Posterior vena cava (tissue), 2 donors: ENCODE results near the gene SKP1. TPM values are rescaled to one million over a fixed set of nuclear protein-coding genes. Genes with fewer than 3 reads are reported as not detected.

Experiments
- DNase-seq: peaks from one replicate; pipeline ENCODE4 v3.0.0-alpha.2; 2020; ENCODE audit warnings: low spot score
- intact Hi-C, 2 donors: fragments of 100-400 bp; cut with DNase I; formaldehyde crosslinking; loops; one replicate each; pipeline versions ENCODE4 v1.14.1 to v1.14.2; 2022 to 2023
- total RNA-seq, 2 donors: library from RNA; stranded (reverse); fragmentation: NEBNext Ultra II Directional; extraction: Animal tissue kit (Norgen Biotek cat#: 25700); gene quantifications; one replicate each; pipeline ENCODE4 v1.2.1, GENCODE V29; 2021
- donor health status: DM: yes; HTN: yes; CAD: no.
- donor health status: DM: yes; HTN: yes; CAD: no.

The SKP1 gene
- total RNA-seq, 2 donors from 2014 or later: 321 to 334 TPM

DNA sequence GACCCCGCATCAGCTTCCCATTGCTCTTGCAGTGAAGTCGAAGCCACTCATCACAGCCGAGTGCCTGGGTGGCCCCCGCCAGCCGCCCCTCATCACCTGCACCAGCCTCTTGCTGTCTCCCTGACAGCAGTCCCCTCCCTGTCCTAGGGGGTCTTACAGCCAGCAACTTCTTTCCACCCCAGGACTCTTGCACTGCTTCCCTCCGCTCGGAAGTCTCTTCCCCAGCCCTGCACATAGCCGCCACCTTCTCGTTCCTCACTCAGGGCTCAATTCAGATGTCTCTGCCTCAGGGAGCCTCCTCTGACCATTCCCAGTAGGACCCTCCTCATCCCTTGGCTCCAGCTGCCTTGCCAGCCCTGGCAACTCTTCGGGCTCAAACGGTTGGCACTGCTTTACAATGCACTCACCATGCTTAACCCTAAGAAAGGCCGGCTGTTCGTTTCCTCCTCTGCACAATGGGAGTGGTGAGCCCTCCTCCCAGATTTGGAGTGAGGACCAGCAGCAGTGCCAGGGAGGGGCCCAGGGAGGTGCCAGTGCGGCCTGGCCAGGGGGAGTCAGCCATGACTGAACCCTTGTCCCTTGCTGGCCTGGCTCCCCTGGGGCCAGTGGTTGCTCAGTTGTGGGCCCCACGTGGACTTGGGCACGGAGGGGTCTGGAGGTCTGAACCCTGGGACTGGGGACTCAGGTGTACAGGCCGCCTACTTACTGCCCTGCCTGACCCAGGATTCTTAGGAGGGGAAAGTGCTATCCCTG lies 56.2 kb downstream of the SKP1 start:
- intact Hi-C loops: no loop called here
- DNase-seq: no peak

DNA sequence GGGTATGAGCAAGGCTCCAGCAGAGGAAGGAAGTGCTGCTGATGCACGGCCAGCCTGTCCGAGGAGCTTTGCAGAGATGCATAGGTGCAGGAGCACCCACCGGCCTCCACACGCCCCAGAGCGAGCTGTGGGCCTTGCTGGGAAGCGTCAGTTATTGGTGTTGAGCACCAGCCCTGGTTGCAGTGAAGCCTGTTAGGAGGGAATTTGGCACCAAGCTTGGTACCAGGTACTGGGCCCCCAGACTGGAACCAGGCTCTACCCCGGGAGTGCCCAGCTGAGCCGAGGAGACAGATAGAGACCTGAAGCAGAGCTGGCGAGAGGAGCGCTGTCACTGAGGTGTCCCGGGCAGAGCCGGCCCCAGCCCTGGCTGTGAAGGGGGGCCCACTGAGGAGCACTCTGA lies 57.0 kb downstream of the SKP1 start:
- intact Hi-C loops: no loop called here
- no peak for DNase-seq

DNA sequence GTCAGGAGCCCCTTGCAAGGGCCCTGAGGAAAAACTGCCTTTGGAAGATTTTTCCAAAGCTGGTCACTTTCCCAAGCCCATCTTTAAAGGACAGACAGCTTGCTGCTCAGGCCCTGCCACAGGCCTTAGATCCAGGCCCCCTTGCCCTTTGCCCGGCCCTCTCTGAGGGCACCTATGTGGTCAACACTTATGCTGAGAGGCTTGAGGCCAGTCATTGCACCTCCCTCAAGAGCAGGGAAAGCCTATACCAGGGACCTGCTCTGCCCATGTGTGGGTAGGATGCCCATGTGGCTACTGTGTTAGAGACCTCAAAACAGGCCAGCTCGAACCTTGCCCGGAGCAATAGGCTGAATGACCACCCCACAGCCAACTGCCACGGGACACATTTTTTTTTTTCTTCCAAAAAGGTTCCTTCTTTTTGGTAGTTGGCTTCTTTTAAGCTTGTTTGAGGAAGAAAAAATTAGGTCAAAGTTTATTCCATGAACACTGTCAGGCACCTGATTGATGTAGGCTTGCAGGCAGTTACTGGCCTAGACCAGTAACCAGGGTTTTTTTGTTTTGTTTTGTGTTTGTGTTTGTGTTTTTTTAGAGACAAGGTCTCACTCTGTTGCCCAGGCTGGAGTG lies 58.4 kb downstream of the SKP1 start:
- DNase-seq: no peak
- intact Hi-C loops: no loop called here

DNA sequence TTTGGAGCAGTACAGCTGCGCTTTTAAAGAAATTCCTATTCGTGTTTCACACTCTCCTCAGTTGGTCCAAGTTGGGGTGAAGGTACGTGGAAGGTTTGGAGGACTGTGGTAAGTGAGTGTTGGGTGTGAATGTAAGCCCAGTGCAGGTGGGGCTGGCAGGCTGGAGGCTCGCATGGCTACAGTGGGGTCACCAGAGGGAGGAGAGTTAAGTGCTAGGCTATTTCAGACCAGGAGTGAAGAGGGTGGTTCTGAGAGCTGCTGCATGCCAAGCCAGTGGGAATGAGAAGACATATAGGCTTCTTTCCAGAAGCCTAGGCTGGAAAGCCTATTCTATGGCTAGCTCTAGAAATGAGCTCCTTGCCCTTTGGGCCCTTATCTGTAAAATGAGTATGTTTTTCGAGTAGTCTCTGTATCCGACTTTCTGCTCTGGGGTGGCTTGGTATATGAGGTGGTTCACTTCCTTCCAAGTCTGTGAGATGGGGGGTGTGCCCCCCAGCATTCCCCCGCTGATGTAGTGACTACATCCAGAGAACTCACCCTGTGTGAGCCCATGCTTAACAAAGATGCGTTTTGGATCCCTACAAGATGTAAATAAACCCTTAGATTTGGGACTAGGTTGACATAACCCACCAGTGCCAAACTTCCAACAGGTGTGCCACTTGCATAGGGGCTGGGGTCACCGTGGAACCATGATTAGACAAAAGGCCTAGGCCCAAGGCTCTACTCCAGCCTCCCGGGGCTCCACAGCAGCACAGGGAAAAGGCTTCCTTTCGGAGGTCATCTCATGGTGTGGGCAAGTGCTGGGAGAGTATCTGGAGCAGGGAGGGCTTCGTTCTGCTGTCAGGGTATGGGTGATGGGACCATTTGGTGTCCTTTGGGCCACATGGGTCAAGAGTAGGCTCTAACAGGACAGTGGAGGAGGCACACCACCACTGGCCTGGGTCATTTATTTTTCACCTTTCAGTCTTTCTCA lies 59.7 kb downstream of the SKP1 start:
- no peak for DNase-seq
- intact Hi-C loops: no loop called here

- intact Hi-C loops: no loop called here
- DNase-seq: no peak
These were observed 60.5 kb downstream of the SKP1 start for GRCh38 chr5:134116286-134116685.

- intact Hi-C loops: no loop called here
These were observed 61.0 kb downstream of the SKP1 start for GRCh38 chr5:134115806-134116175.

DNA sequence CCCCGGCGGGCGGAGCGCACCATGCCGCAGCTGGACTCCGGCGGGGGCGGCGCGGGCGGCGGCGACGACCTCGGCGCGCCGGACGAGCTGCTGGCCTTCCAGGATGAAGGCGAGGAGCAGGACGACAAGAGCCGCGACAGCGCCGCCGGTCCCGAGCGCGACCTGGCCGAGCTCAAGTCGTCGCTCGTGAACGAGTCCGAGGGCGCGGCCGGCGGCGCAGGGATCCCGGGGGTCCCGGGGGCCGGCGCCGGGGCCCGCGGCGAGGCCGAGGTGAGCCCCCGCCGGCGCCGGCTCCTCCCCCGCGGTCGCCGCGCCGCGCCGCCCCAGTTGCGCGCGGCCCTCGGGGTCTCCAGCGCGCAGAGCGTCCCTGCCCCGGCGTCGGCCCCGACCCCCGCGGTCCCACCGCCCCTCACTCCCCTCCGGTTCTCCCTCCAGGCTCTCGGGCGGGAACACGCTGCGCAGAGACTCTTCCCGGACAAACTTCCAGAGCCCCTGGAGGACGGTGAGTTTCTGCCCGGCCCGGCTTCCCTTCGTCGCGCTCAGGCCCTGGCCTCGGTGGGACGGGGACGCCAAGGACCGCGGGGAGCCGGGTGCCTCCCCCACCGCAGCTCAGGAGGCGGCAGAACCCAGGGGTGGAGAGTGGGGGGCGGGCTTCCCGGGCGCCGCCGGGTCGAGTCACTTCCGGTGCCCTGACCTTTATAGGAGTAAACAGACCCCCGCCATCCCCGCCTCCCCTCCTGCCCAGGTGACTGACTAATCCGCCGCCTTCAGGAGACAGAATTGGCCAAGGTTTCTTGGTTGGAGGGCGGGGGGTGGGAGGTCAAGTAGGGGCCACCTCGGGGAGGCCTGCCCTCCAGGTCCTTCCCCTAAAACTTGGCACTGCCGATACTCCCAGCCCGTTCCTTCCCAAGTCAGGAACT lies 61.6 kb downstream of the SKP1 start:
- DNase-seq: no peak
- intact Hi-C loops: no loop called here

More at GRCh38 chr5:134115806-134116175, 61.0 kb downstream of the SKP1 start:
- no peak for DNase-seq

DNA sequence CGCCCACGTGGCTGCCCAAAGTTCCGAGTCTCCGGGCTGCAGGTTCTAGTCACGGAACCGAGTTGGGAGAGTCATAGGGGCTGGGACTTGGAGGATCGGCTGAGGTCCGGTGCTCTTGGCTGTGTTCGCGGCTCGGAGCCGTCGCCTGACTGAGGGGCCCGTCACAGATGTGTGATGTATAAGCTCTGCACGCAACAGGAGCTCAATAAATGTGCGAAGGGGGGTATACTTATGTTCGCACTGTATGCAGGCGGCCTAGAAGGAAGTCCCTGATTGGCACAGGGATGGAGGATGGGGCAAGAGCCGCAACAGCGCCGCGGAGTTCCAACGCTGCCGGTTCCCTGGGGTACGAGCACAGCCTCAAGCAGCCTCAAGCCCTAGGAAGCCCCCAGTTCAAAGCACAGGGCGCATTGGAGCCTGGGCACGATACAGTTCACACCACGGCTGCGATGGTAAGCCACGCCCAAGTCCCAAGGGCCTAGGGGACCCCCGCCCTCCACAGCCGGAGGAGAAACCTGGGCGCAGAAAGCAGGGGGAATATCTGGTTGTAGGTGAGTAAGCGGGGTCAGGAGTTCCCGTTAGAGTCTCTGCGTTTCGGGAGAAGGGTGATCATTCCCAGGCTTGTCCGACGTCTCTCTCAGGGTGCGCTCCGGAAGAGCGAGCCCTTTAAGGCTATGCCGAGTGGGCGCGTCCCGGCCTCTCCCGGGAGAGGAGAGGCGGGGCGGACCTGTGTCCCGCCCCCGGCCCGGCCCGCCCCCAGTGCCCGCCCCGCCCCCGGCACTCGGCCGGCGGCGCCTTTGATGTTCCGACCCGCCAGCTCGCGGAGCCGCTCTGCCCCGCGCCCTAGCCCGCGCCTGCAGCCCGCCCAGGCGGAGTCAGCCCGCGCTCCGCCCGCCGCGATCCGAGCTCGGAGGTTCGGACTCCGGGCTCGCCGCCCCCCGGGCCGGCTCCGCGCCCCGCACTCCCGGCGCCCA lies 62.6 kb downstream of the SKP1 start, which contains the start of gene TCF7:
Gene TCF7, plus strand, starts transcription at position 780 of the 974 bp plus-strand sequence. CDS start 226 bp downstream, outside the sequence.
- intact Hi-C loops: no loop called here

GRCh38 chr5:134113363-134113889 lies 63.3 kb downstream of the SKP1 start:
- intact Hi-C loops: no loop called here
- no peak for DNase-seq

More for the DNA sequence above, 62.6 kb downstream of the SKP1 start, which contains the start of gene TCF7:
- no peak for DNase-seq

DNA sequence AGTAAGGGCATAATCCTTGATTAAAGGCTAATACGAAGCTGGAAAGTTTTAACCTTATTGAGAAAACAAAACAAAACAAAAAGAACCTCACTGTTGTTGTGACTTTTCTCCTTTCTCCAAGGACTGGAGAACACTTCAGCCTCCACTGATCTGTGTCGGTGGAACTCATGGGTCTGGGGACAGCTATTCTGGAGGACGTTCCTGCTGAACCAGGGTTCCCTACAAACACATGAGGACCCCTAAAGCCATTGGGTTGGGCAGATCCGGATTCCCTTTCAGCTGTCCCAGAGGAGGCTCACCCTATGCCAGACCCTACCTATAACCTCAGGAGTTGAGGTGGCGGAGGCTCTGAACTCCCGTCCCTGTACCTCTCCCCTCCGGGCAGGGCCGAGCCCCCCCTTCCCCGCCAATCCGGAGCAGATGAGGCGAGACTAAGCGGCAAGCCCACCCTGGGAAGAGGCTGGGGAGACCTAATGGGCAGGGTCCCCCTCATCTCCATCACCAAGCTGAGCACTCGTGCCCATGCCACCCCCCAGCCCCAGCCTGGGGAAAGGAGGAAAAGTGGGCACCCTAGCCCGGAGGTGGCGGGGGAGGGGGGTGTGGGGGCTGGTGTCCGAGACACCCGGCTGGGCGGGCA lies 63.9 kb downstream of the SKP1 start:
- no peak for DNase-seq
- intact Hi-C loops: no loop called here

DNA sequence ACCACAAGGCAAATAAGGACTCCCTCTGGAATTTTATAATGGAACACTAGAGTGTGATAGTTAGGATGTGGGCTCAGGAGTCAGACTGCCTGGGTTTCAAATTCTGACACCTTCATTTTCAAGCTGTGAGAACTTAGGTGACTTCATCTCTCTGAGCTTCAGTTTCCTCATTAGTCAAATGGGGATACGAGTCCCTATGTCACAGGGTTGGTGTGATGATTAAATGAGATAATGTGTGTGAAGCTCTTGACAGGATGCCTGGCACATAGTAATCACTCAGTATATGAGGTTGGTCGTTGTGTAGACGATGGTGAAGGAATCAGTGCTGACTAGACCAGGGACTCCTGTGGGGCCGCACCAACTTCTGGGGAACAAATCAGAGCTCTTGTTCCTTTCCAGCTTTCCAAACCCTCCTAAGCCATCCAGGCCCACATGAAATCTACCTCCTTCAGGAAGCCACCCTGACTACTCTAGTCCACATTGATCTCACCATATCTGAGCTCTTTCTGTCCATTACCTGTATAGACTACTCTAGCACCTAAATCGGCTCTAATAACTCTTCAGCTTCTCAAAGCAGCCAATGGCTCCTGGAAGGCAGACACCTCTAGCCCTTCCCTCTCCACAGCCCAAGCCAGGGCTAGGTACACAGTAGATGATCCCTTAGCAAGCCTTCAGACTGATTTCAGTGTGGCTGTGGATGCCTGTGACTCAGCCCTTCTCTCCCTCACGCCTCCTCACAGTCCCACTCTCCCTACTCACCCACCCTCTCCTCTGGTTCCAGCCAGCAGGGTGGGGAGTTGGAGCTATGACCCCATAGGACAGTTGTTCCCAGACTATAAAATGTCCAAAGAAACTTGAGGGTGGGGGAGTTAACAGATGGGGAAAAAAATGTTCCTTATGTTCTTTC lies 64.8 kb downstream of the SKP1 start:
- DNase-seq: no peak
- intact Hi-C loops: no loop called here

- intact Hi-C loops: no loop called here
- no peak for DNase-seq
These were observed 66.4 kb downstream of the SKP1 start for GRCh38 chr5:134110382-134110781.

GRCh38 chr5:134107779-134108178 lies 69.0 kb downstream of the SKP1 start:
- intact Hi-C loops: no loop called here
- no peak for DNase-seq

- no peak for DNase-seq
- intact Hi-C loops: no loop called here
These were observed 69.6 kb downstream of the SKP1 start for GRCh38 chr5:134106991-134107701.

DNA sequence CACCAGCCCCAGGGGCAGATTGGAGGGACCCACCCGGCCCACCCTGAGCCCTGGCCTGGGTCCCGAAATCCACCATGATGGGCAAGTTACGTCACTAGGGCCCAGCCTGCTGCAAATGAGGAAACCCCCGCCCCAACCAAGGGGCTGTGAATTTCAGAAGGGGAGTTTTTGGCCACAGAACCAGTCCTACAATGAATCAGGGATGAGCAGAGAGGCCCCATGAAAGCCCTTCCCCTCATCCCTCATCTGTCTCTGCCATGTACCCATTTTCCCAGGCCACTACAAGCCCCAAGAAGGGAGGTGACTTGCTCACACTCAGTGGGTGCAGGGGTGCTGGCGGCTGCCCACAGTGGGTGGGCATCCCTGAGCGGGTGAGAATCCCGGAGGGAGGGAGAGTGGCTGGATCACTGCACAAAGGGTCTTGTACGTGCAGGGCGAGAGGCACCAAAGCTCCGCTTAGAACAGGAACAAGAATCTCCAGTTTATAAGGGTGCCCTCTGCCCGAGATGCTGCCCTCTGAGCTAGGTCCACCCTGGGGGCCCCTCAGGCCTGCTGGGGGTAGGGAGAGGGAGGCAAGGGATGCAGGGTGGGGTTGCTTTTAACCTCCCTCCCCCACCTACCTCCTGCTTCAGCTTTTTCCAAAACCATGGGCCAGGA lies 72.6 kb downstream of the SKP1 start:
- intact Hi-C loops: loop anchor here in 1 of 2 donors (5.0 kb wide), 1 partner anchor 1782 kb away; no protein-coding TSS in a partner anchor

More for the DNA sequence above, 72.6 kb downstream of the SKP1 start:
- DNase-seq: no peak
